Neural crest cell (in vitro differentiated cells): ENCODE data around the gene MRGPRF. TPM values are rescaled to one million over a fixed set of nuclear protein-coding genes. Genes with fewer than 3 reads are reported as not detected.

Source experiments
- DNase-seq: peaks from one replicate; pipeline ENCODE4 v3.0.0; 2021; ENCODE audit warnings: low read depth, mixed read lengths, low spot score
- H3K27ac Mint-ChIP-seq: one replicate; pipeline ENCODE4 v1.8.0; 2021; ENCODE audit warnings: mild to moderate bottlenecking, mixed read lengths; ENCODE audit not compliant: unreplicated experiment
- H3K27me3 Mint-ChIP-seq: 2 replicates; pipeline ENCODE4 v1.8.0; 2021; ENCODE audit warnings: low read depth, mild to moderate bottlenecking, mixed read lengths
- H3K36me3 Mint-ChIP-seq: 2 replicates; pipeline ENCODE4 v1.8.0; 2021; ENCODE audit warnings: low read depth, mild to moderate bottlenecking, mixed read lengths
- H3K4me1 Mint-ChIP-seq: 2 replicates; pipeline ENCODE4 v1.8.0; 2021; ENCODE audit warnings: mixed read lengths
- H3K4me3 Mint-ChIP-seq: one replicate; pipeline ENCODE4 v1.8.0; 2021; ENCODE audit warnings: mild to moderate bottlenecking, mixed read lengths
- H3K9me3 Mint-ChIP-seq: 2 replicates; pipeline ENCODE4 v1.8.0; 2021; ENCODE audit warnings: mixed read lengths
- total RNA-seq: library from RNA; stranded (reverse); gene quantifications from 2 replicates; pipeline ENCODE4 v1.2.1, GENCODE V29; 2021
- TF ChIP-seq, protein P1 (sequence below): fragments of 200-600 bp; sonication (generic); conservative IDR thresholded peaks from 2 replicates; pipeline ENCODE4 v1.5.0; 2021; ENCODE audit warnings: antibody characterized with exemption, mild to moderate bottlenecking

MRGPRF gene
- total RNA-seq, 1 donor from 2014 or later = 0.23 TPM

DNA sequence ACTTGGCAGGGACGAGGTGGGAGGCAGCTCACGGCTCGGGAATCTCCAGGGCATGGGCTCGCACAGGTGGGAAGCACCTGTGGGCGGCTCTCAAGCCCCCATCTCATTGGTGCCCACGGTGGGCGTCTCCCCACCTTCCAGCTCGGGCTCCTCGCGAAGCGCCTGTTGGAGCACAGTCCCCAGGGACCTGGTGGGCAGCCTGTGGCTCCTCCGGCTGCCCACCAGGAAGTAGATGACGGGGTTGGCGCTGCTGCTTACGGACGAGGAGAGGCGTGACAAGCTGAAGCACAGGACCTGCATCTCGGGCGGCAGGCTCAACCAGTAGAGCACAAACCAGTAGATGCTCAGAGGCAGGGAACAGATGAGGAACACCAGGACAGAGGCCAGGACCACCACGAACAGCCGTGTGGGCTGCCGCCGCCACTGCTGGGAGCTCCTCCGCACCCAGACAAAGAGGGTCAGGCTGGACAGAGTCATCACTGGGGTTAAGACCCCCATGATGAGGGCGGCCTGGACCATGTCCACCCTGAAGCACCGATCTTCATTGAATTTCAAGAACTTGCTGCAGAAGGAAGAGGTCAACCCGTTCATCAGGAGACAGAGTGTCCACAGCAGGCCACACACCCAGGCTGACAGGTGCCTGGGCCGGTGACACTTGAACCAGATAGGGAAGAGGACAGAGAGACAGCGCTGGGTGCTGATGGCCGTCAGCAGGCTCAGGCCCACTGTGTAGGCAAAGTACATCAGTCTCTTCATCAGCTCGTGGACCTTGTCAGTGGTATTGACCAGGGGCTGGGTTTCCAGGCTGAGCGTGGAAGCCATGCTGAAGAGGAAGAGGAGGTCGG is 32.9 kb downstream of the MRGPRF start:
- Mint-ChIP-seq H3K36me3 (no peaks in the 10 kb centered on the region), H3K27me3 (peaks cover 13% of the 10 kb centered on the region), H3K27ac (no peak overlapping the region), H3K9me3 (peaks cover 5% of the 10 kb centered on the region), H3K4me3 (no peak overlapping the region), H3K4me1 (no peaks in the 10 kb centered on the region)
- DNase-seq = no peak
- TF ChIP-seq, protein P1, sequence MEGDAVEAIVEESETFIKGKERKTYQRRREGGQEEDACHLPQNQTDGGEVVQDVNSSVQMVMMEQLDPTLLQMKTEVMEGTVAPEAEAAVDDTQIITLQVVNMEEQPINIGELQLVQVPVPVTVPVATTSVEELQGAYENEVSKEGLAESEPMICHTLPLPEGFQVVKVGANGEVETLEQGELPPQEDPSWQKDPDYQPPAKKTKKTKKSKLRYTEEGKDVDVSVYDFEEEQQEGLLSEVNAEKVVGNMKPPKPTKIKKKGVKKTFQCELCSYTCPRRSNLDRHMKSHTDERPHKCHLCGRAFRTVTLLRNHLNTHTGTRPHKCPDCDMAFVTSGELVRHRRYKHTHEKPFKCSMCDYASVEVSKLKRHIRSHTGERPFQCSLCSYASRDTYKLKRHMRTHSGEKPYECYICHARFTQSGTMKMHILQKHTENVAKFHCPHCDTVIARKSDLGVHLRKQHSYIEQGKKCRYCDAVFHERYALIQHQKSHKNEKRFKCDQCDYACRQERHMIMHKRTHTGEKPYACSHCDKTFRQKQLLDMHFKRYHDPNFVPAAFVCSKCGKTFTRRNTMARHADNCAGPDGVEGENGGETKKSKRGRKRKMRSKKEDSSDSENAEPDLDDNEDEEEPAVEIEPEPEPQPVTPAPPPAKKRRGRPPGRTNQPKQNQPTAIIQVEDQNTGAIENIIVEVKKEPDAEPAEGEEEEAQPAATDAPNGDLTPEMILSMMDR = no peak

DNA sequence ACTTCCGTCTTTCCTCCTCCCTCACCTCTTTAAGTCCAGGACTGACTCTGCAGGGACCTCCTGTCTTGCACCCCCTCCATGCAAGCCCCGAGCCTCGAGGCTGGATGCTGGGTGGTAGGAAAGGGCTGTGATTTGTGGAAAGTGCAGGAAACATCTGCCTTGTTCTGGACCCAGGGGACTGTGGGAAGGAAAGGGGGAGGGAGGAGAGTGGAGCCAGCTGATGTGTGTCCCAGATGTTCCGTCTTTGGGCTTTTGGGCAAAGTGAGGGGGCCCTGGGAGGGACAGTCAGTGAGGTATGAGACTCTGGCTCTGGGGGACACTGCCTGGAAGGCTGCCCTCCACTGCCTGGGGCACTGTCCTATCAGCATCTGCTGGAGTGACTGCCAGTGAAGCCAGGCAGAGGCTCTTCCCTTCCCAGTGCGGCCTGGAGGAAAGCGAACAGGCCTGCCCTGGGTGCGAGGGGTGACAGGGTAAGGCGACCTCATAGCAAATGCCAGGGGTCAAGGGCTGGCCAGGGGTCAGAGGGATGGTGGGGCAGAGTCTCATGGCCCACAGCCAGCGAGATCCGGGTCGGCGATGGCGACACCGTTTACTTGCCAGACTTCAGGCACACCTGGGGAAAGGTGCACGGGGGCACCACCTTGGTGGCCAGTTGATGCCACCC is 34.0 kb downstream of the MRGPRF start:
- Mint-ChIP-seq H3K4me1 (peaks cover 4% of the 10 kb centered on the region), H3K27ac (no peak overlapping the region), H3K27me3 (peaks cover 9% of the 10 kb centered on the region), H3K9me3 (peaks cover 7% of the 10 kb centered on the region), H3K4me3 (no peak overlapping the region), H3K36me3 (no peaks in the 10 kb centered on the region)
- no peak for DNase-seq
- TF ChIP-seq, protein P1 = no peak

DNA sequence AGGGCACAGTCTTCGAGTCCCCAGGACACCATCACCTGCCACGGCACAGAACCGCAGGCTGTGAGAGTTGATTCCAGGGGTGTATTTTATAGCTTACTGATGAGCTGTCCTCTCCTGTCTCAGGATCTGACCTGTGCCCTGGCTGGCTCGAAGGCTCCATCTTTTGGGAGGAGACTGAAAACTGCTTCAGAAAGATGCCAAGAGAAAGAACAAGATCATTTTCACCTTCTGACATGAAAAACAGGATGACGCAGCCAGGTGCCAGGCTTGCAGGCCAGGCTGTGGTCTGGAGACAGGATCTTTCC is 34.5 kb downstream of the MRGPRF start:
- Mint-ChIP-seq H3K4me1 (peaks cover 4% of the 10 kb centered on the region), H3K27ac (no peak overlapping the region), H3K4me3 (no peak overlapping the region), H3K9me3 (peaks cover 7% of the 10 kb centered on the region), H3K27me3 (peaks cover 8% of the 10 kb centered on the region), H3K36me3 (no peaks in the 10 kb centered on the region)
- TF ChIP-seq, protein P1 = no peak
- no peak for DNase-seq

DNA sequence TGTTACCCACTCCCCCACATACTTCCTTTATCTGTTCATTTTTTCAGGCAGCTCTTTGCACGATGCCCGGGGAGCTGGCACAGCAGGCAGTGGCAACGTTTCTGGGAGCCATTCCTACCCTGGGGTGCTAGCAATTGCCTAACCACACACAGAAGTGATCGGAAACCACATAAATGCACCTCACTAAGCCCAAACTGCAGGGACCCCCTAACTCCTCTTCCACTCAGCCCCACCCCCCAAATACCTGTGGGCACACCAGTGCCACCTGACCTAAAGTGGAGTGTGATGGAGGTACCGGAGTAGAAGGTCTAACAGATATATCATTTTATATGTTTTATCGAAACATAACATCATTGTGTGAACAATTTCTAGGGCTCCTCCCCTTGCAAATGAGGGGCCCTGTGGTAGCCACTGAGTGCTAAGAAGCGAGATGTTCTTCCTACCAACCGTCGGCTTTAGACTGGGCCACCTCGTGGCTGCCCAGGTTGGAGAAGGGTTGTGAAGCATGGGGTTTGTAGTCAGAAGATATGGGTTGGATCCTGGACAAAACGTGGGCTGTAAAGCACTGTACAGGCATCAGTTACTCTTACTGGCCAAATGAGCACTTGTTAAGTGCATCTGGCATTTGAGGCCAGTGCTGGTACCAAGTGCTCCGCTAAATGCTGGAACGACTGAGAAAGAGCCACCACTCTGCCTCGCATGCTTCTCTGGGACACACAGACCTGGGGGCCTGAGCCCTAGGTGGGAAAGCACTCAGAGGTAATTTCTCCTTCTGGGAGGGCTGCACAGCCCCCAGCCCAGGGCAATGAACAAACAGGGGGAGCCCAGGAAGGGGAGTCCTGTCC is 35.0 kb downstream of the MRGPRF start:
- TF ChIP-seq, protein P1 = no peak
- Mint-ChIP-seq H3K4me3 (no peak overlapping the region), H3K27ac (no peak overlapping the region), H3K9me3 (peaks cover 7% of the 10 kb centered on the region), H3K36me3 (no peaks in the 10 kb centered on the region), H3K27me3 (peaks cover 7% of the 10 kb centered on the region), H3K4me1 (peaks cover 4% of the 10 kb centered on the region)
- DNase-seq = no peak

DNA sequence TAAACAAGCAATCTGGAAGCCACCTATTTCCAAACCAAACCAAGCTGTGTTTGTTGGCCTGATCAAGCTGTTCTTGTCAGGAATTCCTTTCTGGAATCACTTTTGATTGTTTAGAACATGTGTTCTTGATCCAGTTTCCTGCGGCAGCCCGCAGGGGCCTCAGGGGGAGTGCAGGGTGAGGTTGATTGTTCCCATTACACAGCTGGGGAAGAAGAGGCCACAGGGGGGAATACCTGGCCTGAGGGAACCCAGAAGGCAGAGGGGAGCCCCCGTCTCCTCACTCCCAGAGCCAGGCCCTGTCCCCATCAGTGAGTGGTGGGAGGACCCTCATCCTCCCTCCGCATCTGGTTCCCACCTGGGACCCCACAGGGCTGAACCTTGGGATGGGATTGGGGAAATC is 36.5 kb downstream of the MRGPRF start:
- Mint-ChIP-seq H3K4me1 (peaks cover 4% of the 10 kb centered on the region), H3K9me3 (peaks cover 2% of the 10 kb centered on the region), H3K27me3 (peaks cover 5% of the 10 kb centered on the region), H3K36me3 (no peaks in the 10 kb centered on the region), H3K4me3 (no peak overlapping the region), H3K27ac (no peak overlapping the region)
- TF ChIP-seq, protein P1 = no peak
- no peak for DNase-seq
